ENCODE measurements around the gene RHOXF2B.
"Not testable (repeated sequence)": the region's sequence is repeated elsewhere in the genome, so short reads cannot be mapped to it uniquely, and the experiment has no call there.

The RHOXF2B gene

GRCh38 chrX:120077590-120077989 is at the start of gene RHOXF2B:
Gene RHOXF2B, minus strand, starts transcription at chrX:120077690. Its CDS starts 138 bp downstream, at chrX:120077552.
- DNase-seq, result not testable (repeated sequence)

GRCh38 chrX:120125444-120125843 is 48.0 kb upstream of the RHOXF2B start:
- DNase-seq, result no peak

- no peak for DNase-seq
Measured at GRCh38 chrX:120120223-120120622, 42.7 kb upstream of the RHOXF2B start.

- DNase-seq, result no peak
Measured at GRCh38 chrX:120115438-120115963, 38.0 kb upstream of the RHOXF2B start, which contains the start of gene RHOXF1. Gene RHOXF1, minus strand, starts transcription at chrX:120115913. Its CDS starts 51 bp downstream, at chrX:120115862.

DNA sequence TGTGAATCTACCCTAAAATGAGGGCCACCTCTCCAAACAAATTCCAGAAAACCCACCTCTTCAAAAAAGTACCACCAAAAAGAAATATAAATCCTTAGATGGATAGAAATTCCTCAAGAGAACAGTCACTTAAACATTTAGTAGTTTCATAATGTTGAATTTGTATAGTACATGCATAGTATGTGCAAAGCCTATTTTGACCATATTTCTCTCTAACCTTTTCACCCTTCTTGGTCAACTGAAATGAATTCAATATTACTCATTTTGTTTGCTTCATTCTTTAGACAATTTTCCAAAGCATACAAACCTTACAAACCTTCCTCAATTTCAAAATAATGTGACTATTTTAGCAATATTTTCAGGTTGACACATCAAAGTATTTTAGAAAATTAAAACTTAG is 34.1 kb upstream of the RHOXF2B start:
- no peak for DNase-seq

GRCh38 chrX:120109378-120109777 is 31.9 kb upstream of the RHOXF2B start:
- no peak for DNase-seq

- not testable (repeated sequence) for DNase-seq
Measured at GRCh38 chrX:120104707-120105106, 27.2 kb upstream of the RHOXF2B start.

DNA sequence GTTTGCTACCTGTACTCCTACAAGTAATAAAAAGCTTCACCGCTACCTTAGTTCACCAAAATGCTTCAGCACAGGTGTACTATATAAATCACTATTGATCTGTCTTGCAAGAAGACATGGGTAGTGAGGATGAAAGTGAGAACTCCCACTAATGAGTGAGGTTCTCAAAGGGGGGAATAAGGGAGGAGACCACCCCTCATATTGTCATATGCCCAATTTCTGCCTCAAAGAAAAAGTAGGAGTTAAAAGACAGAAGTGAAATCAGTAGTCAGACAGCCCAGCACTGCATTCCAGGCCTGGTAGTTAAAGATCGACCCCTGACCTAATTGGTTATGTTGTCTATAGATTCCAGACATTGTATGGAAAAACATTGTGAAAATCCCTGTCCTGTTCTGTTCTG is 23.6 kb upstream of the RHOXF2B start:
- DNase-seq, result not testable (repeated sequence)

DNA sequence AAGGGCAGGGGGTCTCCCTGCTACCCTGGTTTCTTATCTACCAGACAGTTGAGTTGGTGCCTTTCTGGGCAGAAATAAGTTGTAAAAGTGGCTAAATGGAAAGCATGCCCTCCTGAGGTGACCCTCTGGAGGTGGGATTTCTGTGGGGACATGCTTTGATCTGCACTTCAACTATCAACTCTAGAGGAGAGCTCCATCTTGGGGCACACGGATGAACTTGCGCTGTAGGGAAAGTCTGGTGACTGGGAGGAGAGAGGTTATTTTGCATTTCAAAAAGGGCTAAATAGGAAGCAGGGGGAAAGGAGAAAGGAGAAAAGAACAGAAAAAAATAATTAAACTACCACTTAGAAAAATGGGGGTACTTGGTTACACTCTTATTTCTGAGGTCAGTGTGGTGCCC is 12.7 kb upstream of the RHOXF2B start:
- DNase-seq, result no peak

- no peak for DNase-seq
Measured at GRCh38 chrX:120087289-120088017, 10.0 kb upstream of the RHOXF2B start.

DNA sequence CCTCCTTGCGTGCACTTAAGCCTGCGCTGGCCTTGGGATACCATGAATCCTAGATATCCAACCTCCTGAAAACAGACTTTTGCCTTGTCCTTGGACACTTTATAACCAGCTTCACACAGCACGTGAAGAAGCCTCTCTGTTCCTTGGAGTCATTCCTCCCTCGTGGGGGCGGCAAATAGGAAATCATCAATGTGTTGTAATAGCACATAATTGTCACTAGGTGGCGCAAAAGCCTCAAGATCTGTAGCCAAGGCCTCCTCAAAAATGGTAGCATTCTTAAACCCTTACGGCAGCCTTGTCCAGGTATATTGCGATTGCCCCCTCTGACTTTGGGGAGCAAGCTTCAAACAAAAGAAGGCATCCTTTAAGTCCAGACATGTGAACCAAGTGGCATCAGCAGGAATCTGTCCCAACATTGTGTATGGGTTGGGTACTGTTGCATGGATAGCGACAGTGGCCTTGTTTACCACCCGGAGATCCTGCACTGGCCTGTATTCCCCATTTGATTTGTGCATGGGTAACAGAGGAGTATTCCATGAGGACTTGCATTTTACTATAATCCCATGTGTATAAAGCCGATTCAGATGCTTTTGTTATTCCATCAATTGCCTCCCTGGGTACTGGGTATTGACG is 8.2 kb upstream of the RHOXF2B start:
- DNase-seq, result not testable (repeated sequence)

DNA sequence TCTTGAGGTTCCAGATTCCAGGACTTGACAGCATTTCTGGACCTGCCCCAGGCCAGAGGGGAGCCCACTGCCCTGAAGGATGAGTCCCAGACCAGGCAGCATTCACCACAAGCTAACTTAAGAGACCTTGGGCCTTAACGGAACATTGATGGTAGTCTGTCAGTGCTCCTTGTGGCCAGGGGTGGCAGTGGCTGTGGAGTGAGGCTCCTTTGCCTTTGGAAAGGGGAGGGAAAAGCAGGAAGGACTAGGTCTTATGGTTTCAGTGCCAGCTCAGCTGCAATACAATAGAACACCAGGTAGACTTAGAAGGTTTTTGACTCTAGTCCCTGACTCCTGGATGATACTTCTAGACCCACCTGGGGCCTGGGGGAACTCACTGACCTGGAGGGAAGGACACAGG is 11.3 kb downstream of the RHOXF2B start:
- not testable (repeated sequence) for DNase-seq

DNA sequence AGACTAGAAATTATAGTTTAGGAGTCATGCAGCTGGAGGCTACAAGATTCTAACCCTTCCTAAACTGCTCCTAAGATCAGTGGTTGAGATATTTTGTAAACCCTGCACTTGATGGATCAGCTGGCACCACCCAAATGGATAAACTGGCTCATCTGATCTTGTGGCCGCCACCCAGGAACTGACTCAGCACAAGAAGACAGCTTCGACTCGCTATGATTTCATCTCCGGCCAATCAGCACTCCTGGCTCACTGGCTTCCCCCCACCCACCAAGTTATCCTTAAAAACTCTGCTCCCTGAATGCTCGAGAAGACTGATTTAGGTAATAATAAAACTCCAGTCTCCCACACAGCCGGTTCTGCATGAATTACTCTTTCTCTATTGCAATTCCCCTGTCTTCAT is 34.8 kb downstream of the RHOXF2B start:
- not testable (repeated sequence) for DNase-seq

DNA sequence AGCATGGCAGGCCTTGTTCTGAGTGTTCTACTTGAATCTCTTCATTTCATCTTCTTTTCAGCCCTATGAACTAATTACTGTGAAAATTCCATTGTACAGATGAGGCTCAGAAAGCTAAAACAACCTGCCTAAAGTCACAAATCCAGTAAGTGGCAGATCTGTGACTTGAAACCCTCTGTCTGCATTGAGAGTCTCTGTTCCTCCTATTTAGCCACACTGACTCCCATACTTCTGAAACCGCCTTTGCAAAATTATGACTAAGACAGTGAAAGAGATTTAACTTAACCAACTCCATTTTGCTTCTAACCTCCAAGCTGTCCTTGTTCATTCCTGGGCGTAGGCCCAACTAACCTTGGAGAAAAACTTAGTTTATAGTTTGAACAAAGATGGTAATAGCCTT is 35.2 kb downstream of the RHOXF2B start:
- DNase-seq, result not testable (repeated sequence)

- DNase-seq, result not testable (repeated sequence)
Measured at GRCh38 chrX:120040176-120040575, 37.3 kb downstream of the RHOXF2B start.

DNA sequence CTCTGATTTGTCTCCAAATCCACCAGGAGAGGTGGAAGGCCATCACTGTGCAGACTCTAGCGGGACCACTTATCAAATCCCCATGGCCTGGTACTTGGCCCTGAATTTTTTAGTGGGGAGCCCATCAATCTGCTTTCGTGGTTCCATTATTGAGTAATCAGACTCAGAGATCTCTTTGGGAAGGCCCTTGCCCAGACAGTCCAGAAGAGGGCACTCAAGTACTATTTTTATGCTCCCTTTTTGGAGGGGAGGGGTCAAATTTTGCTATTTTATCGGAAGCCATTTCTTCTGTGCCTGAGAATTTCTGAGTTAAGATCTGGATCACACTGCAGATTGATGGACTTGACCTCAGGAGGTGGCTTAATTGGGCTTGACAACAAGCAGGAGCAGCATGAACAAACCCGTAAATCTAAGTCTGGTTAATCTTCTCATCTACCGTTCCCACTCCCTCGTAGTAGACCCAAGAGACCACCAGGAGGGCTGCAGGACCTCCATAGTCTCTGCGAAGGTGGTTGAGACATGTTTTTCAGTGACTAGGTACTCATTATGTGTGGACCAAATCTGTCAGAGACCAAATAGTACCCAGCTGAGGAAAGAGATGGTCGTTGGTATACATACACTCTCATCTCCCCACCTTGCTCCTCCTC is 38.3 kb downstream of the RHOXF2B start:
- not testable (repeated sequence) for DNase-seq

GRCh38 chrX:120036704-120037103 is 40.8 kb downstream of the RHOXF2B start:
- DNase-seq, result no peak

- not testable (repeated sequence) for DNase-seq
Measured at GRCh38 chrX:120035522-120036309, 41.8 kb downstream of the RHOXF2B start.

DNA sequence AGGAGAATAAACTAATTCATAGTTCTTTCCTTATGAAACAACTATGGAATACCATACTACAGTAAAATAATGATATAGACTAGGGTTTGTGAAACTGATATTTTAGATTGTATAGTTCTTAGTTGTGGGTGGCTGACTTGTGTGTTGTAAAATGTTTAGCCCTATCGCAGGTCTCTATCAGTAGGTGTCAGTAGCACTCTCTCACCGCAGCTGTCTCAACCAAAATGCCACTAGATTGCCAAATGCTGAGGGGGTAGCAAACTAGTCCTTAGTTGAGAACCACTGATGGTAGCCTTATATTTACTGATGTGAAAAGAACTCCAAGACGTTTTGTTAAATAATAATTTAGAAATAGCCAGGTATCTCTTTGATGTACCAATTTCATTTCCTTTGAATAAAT is 48.1 kb downstream of the RHOXF2B start:
- DNase-seq, result no peak

GRCh38 chrX:120023259-120023658 is 54.2 kb downstream of the RHOXF2B start:
- no peak for DNase-seq

DNA sequence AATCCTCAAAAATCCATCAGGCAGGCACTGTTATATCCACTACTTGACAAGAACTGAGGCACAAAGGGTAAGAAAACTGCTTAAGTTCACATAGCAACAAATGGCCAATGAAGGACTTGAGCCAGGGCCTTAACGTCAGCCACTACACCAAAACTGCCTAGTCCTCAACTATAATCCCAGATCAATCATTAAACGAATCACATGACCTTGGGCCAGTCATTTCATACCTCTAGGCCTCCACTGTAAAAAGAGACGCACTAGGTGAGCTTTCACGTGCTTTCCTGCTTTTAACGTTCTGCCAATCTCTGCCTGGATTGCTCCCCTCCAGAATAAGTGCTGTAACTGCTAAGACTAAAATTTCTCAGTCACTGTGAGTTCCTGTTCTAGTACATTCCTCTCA is 54.7 kb downstream of the RHOXF2B start:
- no peak for DNase-seq

All from stimulated activated CD4-positive, alpha-beta T cell treated with anti-CD3 and anti-CD28 coated beads, Interleukin-4, amount 100 ng/mL, for 4 hours (primary cell).